ENCODE results near the gene HS3ST3B1.

HS3ST3B1 gene

DNA sequence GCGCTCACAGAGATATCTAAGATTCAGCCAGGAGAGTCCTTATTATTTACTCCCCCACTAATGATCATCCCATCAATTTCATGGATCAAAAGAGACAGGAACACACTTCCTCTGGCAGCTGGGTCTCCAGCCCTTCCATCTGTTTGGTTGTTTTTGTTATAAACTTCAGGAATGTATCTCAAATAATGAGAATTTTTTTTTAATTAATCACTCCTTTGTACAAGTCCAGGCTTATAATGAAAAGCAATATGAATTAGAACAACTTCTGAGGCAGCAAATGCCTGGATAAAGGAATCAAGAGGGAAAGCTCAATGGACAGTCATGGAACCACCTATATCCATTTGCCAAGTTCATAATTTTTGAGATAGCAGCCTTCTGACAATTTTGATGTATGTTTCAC is 73.4 kb downstream of the HS3ST3B1 start:
- Histone ChIP-seq H3K4me3 (ENCODE audit: low read depth, low read length) (no peak overlapping the region), H3K36me3 (ENCODE audit: insufficient read depth, low read length) (no peaks in the 10 kb centered on the region), H3K27ac (ENCODE audit: low read depth, low read length) (peak overlapping the region; percentile 35; the same call in 1 of the 2 replicates), H3K27me3 (ENCODE audit: insufficient read depth, low read length) (no peaks in the 10 kb centered on the region), H3K4me1 (ENCODE audit: control insufficient read depth, insufficient read depth, low read length, unreplicated experiment) (peaks cover 11% of the 10 kb centered on the region), H3K79me2 (ENCODE audit: control insufficient read depth, insufficient read depth, low read length, unreplicated experiment) (no peaks in the 10 kb centered on the region), H2AFZ (ENCODE audit: low read length, unreplicated experiment) (no peak overlapping the region)

DNA sequence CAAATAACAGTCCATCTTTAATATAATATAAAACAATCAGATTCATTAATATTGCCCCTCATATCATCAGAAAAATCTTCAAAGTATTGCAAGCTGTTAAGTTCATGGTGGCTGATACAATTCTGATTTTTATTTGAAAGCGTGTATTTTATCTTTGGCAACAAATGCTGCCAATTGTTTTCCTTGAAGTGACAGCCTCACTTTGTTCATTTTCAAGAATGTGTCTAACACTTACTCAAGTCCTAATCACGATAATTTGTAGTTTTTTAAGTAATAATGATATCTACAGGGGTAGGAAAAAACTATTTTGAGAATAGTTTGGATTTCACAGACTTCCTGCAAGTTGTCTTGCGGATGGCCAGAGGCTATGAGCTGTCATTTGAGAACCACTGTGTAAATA is 75.8 kb downstream of the HS3ST3B1 start:
- no peak overlapping the region for H3K27ac ChIP-seq (ENCODE audit: low read depth, low read length)
- H3K27me3 ChIP-seq (ENCODE audit: insufficient read depth, low read length) = no peaks in the 10 kb centered on the region
- no peak overlapping the region for H3K4me3 ChIP-seq (ENCODE audit: low read depth, low read length)
- peaks cover 11% of the 10 kb centered on the region for H3K4me1 ChIP-seq (ENCODE audit: control insufficient read depth, insufficient read depth, low read length, unreplicated experiment)
- H2AFZ ChIP-seq (ENCODE audit: low read length, unreplicated experiment) = no peak overlapping the region
- H3K36me3 ChIP-seq (ENCODE audit: insufficient read depth, low read length) = no peaks in the 10 kb centered on the region
- H3K79me2 ChIP-seq (ENCODE audit: control insufficient read depth, insufficient read depth, low read length, unreplicated experiment) = no peaks in the 10 kb centered on the region

DNA sequence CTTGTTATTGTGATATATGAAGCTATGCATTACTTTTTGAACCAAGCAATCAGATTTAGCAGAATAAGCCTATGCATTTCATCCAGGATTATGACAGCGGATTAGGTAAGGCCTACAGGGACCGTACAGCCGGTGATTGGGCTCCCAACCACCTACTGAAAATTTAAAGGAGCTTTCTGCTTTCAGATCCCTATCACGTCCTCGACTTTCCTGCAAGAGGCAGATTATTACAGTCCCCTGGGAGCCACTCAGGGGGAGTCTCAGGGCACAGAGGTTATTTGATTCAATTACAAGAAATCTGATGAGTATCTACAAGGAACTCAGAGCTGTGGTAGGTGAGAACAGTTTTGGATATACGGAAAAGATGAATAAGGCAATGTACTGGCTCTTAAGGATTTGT is 80.7 kb downstream of the HS3ST3B1 start:
- no peaks in the 10 kb centered on the region for H3K27me3 ChIP-seq (ENCODE audit: insufficient read depth, low read length)
- no peaks in the 10 kb centered on the region for H3K4me1 ChIP-seq (ENCODE audit: control insufficient read depth, insufficient read depth, low read length, unreplicated experiment)
- H3K4me3 ChIP-seq (ENCODE audit: low read depth, low read length) = no peak overlapping the region
- no peak overlapping the region for H3K27ac ChIP-seq (ENCODE audit: low read depth, low read length)
- H2AFZ ChIP-seq (ENCODE audit: low read length, unreplicated experiment) = no peak overlapping the region
- H3K79me2 ChIP-seq (ENCODE audit: control insufficient read depth, insufficient read depth, low read length, unreplicated experiment) = no peaks in the 10 kb centered on the region
- H3K36me3 ChIP-seq (ENCODE audit: insufficient read depth, low read length) = no peaks in the 10 kb centered on the region

DNA sequence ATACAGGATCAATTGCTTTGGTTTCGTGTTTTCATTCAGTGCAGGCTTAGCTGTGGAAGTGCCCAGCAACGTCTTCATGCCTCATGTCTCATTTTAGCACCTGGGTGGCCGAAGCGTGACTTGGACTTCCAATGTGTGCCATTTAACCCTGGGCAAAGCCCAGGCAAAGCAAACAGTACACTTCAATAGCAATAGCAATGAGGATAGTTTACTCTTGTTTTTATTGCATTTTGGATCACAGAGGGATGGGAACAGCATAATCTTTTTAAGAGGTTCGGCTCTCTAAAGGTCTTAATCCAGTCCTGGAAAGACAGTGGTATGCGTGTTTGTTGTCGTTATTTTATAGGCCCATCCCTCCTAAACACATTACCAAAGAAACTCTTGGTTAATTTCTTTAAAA is 86.2 kb downstream of the HS3ST3B1 start:
- Histone ChIP-seq H2AFZ (ENCODE audit: low read length, unreplicated experiment) (no peak overlapping the region), H3K27me3 (ENCODE audit: insufficient read depth, low read length) (no peaks in the 10 kb centered on the region), H3K27ac (ENCODE audit: low read depth, low read length) (no peak overlapping the region)

DNA sequence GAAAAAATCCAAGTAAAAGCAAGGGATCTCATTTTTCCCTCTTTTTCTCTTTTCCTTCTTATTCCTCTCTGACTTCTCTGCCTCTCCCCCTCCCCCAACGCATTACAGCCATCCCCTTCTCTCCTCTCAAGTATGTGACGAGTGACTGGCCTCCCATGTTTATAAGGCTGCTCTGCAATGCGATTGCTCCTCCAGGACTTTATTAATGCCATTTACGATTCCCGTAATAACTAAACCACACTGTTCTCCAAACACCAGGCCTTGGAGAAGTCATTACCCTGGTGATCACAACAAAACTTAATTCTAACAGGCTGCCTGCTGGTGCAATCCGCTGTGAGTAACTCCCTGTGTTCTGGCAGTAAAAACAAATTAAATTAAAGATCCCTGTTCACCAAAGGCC is 88.8 kb downstream of the HS3ST3B1 start:
- no peaks in the 10 kb centered on the region for H3K36me3 ChIP-seq (ENCODE audit: insufficient read depth, low read length)
- H3K79me2 ChIP-seq (ENCODE audit: control insufficient read depth, insufficient read depth, low read length, unreplicated experiment) = no peaks in the 10 kb centered on the region
- H2AFZ ChIP-seq (ENCODE audit: low read length, unreplicated experiment) = no peak overlapping the region
- H3K27ac ChIP-seq (ENCODE audit: low read depth, low read length) = no peak overlapping the region
- H3K27me3 ChIP-seq (ENCODE audit: insufficient read depth, low read length) = no peaks in the 10 kb centered on the region
- H3K4me3 ChIP-seq (ENCODE audit: low read depth, low read length) = no peak overlapping the region
- no peaks in the 10 kb centered on the region for H3K4me1 ChIP-seq (ENCODE audit: control insufficient read depth, insufficient read depth, low read length, unreplicated experiment)

More for the DNA sequence above, 86.2 kb downstream of the HS3ST3B1 start:
- H3K79me2 ChIP-seq (ENCODE audit: control insufficient read depth, insufficient read depth, low read length, unreplicated experiment) = no peaks in the 10 kb centered on the region
- H3K36me3 ChIP-seq (ENCODE audit: insufficient read depth, low read length) = no peaks in the 10 kb centered on the region
- H3K4me3 ChIP-seq (ENCODE audit: low read depth, low read length) = no peak overlapping the region
- no peaks in the 10 kb centered on the region for H3K4me1 ChIP-seq (ENCODE audit: control insufficient read depth, insufficient read depth, low read length, unreplicated experiment)

DNA sequence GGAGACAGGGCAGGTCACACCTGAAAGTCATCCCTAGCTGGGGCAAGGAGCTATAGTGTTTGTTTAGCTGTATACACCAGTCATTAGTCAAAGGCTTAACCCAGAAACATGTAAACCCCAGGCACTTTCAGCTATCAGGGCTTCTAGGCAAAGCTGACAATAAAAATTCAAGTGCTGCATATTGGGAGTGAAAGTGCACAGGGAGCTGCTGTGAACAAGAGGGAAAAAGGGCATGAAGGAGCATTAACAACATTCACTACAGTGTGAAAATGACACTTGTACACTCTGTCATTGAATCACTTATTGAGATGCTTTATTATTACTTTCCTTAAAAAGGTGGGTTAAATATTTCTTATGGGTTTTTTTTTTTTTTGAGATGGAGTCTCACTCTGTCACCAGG is 92.8 kb downstream of the HS3ST3B1 start:
- Histone ChIP-seq H3K4me1 (ENCODE audit: control insufficient read depth, insufficient read depth, low read length, unreplicated experiment) (no peaks in the 10 kb centered on the region), H3K27ac (ENCODE audit: low read depth, low read length) (no peak overlapping the region), H2AFZ (ENCODE audit: low read length, unreplicated experiment) (no peak overlapping the region), H3K27me3 (ENCODE audit: insufficient read depth, low read length) (0 out of 2 replicates have a peak, but pooled peaks cover 6% of the 10 kb centered on the region), H3K36me3 (ENCODE audit: insufficient read depth, low read length) (no peaks in the 10 kb centered on the region), H3K4me3 (ENCODE audit: low read depth, low read length) (no peak overlapping the region), H3K79me2 (ENCODE audit: control insufficient read depth, insufficient read depth, low read length, unreplicated experiment) (no peaks in the 10 kb centered on the region)

DNA sequence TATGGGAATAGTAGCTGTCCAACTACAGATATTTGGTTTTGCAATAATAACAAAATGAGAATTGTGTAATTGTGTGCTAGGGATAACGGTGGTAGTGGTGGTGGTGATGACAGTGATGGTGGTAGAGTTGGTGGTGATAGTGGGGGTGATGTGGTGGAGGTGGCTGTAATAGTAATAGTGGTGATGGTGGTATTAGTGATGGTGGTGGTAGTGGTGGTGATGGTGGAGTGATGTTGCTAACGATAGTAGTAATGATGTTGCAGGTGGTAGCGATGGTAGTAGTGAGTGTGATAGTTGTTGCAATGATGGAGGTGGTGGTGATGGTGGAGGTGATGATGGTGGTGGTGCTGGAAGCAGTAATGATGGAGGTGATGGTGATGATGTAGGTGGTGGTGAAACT is 94.4 kb downstream of the HS3ST3B1 start:
- H3K79me2 ChIP-seq (ENCODE audit: control insufficient read depth, insufficient read depth, low read length, unreplicated experiment) = no peaks in the 10 kb centered on the region

DNA sequence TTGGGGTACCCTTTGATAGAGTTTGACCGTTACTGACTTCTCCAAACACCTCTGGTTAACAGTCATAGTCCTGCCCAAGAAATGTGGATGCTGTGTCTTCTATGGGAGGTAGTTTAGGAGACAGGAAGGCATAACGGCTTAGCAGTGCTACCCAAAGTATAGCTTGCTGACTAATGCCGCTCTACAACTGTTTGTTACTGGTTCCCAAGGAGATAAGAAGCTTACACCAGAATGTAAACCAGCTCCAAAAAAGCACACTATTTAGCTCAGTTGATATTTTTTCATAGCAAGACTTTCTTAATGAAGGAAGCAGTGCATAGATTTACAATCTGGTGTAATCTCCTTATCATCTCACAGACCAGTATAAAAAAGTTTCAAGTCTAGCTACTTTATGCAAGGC is 95.7 kb downstream of the HS3ST3B1 start:
- no peak overlapping the region for H3K4me3 ChIP-seq (ENCODE audit: low read depth, low read length)
- no peaks in the 10 kb centered on the region for H3K79me2 ChIP-seq (ENCODE audit: control insufficient read depth, insufficient read depth, low read length, unreplicated experiment)
- H2AFZ ChIP-seq (ENCODE audit: low read length, unreplicated experiment) = no peak overlapping the region
- H3K27me3 ChIP-seq (ENCODE audit: insufficient read depth, low read length) = 0 out of 2 replicates have a peak, but pooled peaks cover 6% of the 10 kb centered on the region
- no peak overlapping the region for H3K27ac ChIP-seq (ENCODE audit: low read depth, low read length)
- no peaks in the 10 kb centered on the region for H3K36me3 ChIP-seq (ENCODE audit: insufficient read depth, low read length)
- no peaks in the 10 kb centered on the region for H3K4me1 ChIP-seq (ENCODE audit: control insufficient read depth, insufficient read depth, low read length, unreplicated experiment)

More for the DNA sequence above, 94.4 kb downstream of the HS3ST3B1 start:
- Histone ChIP-seq H3K4me1 (ENCODE audit: control insufficient read depth, insufficient read depth, low read length, unreplicated experiment) (no peaks in the 10 kb centered on the region), H3K27me3 (ENCODE audit: insufficient read depth, low read length) (0 out of 2 replicates have a peak, but pooled peaks cover 6% of the 10 kb centered on the region), H2AFZ (ENCODE audit: low read length, unreplicated experiment) (no peak overlapping the region), H3K4me3 (ENCODE audit: low read depth, low read length) (no peak overlapping the region), H3K27ac (ENCODE audit: low read depth, low read length) (no peak overlapping the region), H3K36me3 (ENCODE audit: insufficient read depth, low read length) (no peaks in the 10 kb centered on the region)

DNA sequence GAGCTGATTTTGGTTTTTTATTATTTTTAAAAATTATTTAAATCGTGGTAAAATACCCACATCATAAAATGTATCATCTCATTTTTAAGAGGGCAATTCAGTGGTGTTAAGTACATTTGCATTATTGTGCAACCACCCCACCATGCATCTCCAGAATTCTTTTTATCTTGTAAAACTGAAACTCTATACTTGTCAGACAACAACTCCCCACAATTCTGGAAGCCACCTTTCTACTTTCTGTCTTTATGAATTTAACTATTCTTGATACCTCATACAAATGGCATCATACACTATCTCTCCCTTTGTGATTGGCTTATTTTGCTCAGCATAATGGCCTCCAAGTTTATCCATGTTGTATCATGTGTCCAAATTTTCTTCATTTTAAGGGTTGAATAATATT is 97.9 kb downstream of the HS3ST3B1 start:
- Histone ChIP-seq H3K4me1 (ENCODE audit: control insufficient read depth, insufficient read depth, low read length, unreplicated experiment) (no peaks in the 10 kb centered on the region), H3K36me3 (ENCODE audit: insufficient read depth, low read length) (no peaks in the 10 kb centered on the region), H2AFZ (ENCODE audit: low read length, unreplicated experiment) (no peak overlapping the region), H3K4me3 (ENCODE audit: low read depth, low read length) (no peak overlapping the region), H3K27ac (ENCODE audit: low read depth, low read length) (no peak overlapping the region), H3K79me2 (ENCODE audit: control insufficient read depth, insufficient read depth, low read length, unreplicated experiment) (no peaks in the 10 kb centered on the region), H3K27me3 (ENCODE audit: insufficient read depth, low read length) (0 out of 2 replicates have a peak, but pooled peaks cover 6% of the 10 kb centered on the region)

Data from ACC112 (cell line).